HepG2 (cell line): ENCODE measurements around the gene SLC38A4. TPM values are rescaled to one million over a fixed set of nuclear protein-coding genes. Genes with fewer than 3 reads are reported as not detected.

Experiments
- ATAC-seq: fragments of 200-7000 bp; cut with Tn5 transposase; 3 replicates; pipeline ENCODE4 v1.9.1; 2020; ENCODE audit warnings: mild to moderate bottlenecking, moderate library complexity
- BruUV-seq: library from RNA; stranded (reverse); fragments of 400-500 nt; replicated peaks from 2 replicates; lab custom pipeline; 2021; lab: Mats Ljungman, UMichigan
- CTCF ChIA-PET: fragments of 300-600 bp; formaldehyde crosslinking; extraction: SDS; loops from one replicate; lab custom pipeline; 2021; ENCODE audit warnings: low total read pairs, inconsistent platforms, low intra/inter-chr PET ratio; lab: Yijun Ruan, JAX
- POLR2A ChIA-PET: fragments of 350-600 bp; sonication (Branson Sonifier 250); formaldehyde crosslinking; loops from one replicate; lab custom pipeline; 2020; ENCODE audit warnings: antibody characterized with exemption, inconsistent platforms; lab: Yijun Ruan, JAX
- DNase-seq: peaks from one replicate; pipeline ENCODE4 v3.0.0-alpha.2; 2015; ENCODE audit warnings: low spot score
- FAIRE-seq: peaks from 3 replicates; lab custom pipeline; 2011; peaks lifted over from hg19 to GRCh38; lab: Jason Lieb, UNC
- H2AFZ ChIP-seq: one replicate; pipeline ENCODE4 v1.6.1; 2011; ENCODE audit warnings: low read length, inconsistent platforms
- H3K27ac ChIP-seq: fragments of 300-600 bp; 3 replicates; pipeline ENCODE4 v1.8.0; 2011; ENCODE audit warnings: mixed run types, mild to moderate bottlenecking, mixed read lengths, low read length, inconsistent platforms; ENCODE audit not compliant: insufficient read depth; ENCODE audit errors: extremely low read length
- H3K27me3 ChIP-seq, 2 experiments: fragments of 200-600 bp in 1 of 2; 2 replicates in 1 of 2; 3 replicates in 1 of 2; pipeline versions ENCODE4 v1.6.0 to v1.8.0; 2011; ENCODE audit warnings: low read length in 2 of 2, mild to moderate bottlenecking in 2 of 2, moderate library complexity in 2 of 2, inconsistent platforms in 1 of 2; ENCODE audit not compliant: insufficient read depth in 2 of 2, control insufficient read depth in 1 of 2
- H3K36me3 ChIP-seq, 2 experiments: fragments of 200-600 bp in 1 of 2; replicated peaks in 1 of 2; 2 replicates in 1 of 2; 3 replicates in 1 of 2; pipeline versions ENCODE4 v1.5.1 to v1.8.0; 2011; ENCODE audit warnings: low read length in 2 of 2, inconsistent platforms in 1 of 2; ENCODE audit not compliant: insufficient read depth in 2 of 2, control insufficient read depth in 1 of 2
- H3K4me1 ChIP-seq: 2 replicates; pipeline ENCODE4 v1.5.1; 2012; ENCODE audit warnings: low read length, inconsistent platforms; ENCODE audit not compliant: insufficient read depth
- H3K4me2 ChIP-seq: 2 replicates; pipeline ENCODE4 v1.6.0; 2011; ENCODE audit warnings: low read depth, low read length, inconsistent platforms
- H3K4me3 ChIP-seq, 3 experiments: fragments of 200-600 bp in 1 of 3; sonication (generic), shearing (Covaris generic) in 1 of 3; replicated peaks in 1 of 3; 2 replicates each; pipeline ENCODE4 v1.5.1; 2011 to 2016; ENCODE audit warnings: low read length in 3 of 3, inconsistent platforms in 2 of 3, low read depth in 2 of 3, mild to moderate bottlenecking in 2 of 3, control low read depth in 1 of 3, mixed read lengths in 1 of 3; ENCODE audit not compliant: insufficient read depth in 1 of 3
- H3K79me2 ChIP-seq: one replicate; pipeline ENCODE4 v1.6.1; 2011; ENCODE audit warnings: low read length, inconsistent platforms; ENCODE audit not compliant: insufficient read depth
- H3K9ac ChIP-seq: 2 replicates; pipeline ENCODE4 v1.6.0; 2011; ENCODE audit warnings: mild to moderate bottlenecking, low read depth, low read length, inconsistent platforms; ENCODE audit not compliant: insufficient read depth
- H3K9me3 ChIP-seq: 2 replicates; pipeline ENCODE4 v1.5.1; 2012; ENCODE audit warnings: mild to moderate bottlenecking, low read length
- H4K20me1 ChIP-seq: 2 replicates; pipeline ENCODE4 v1.6.0; 2011; ENCODE audit warnings: inconsistent platforms, mild to moderate bottlenecking, low read length, moderate library complexity; ENCODE audit not compliant: insufficient read depth
- ETV6 ChIP-seq: sonication (generic); formaldehyde crosslinking; conservative IDR thresholded peaks from 2 replicates; pipeline ENCODE4 v1.4.0; 2020; ENCODE audit warnings: missing genetic modification reagents
- JDP2 ChIP-seq: sonication (generic); formaldehyde crosslinking; IDR thresholded peaks from 2 replicates; pipeline ENCODE4 v1.8.1; 2022; ENCODE audit warnings: missing genetic modification reagents, borderline replicate concordance
- JUNB ChIP-seq: sonication (generic); formaldehyde crosslinking; IDR thresholded peaks from 2 replicates; pipeline ENCODE4 v1.8.0; 2022; ENCODE audit warnings: missing genetic modification reagents, mild to moderate bottlenecking, borderline replicate concordance
- NCOA2 ChIP-seq: sonication (generic); formaldehyde crosslinking; IDR thresholded peaks from 2 replicates; pipeline ENCODE4 v1.8.0; 2022; ENCODE audit warnings: inconsistent platforms
- NFIB ChIP-seq: sonication (generic); formaldehyde crosslinking; IDR thresholded peaks from 2 replicates; pipeline ENCODE4 v1.9.0; 2021; ENCODE audit warnings: missing genetic modification reagents, mild to moderate bottlenecking, borderline replicate concordance
- REL ChIP-seq: sonication (generic); formaldehyde crosslinking; conservative IDR thresholded peaks from 2 replicates; pipeline ENCODE4 v1.8.0; 2022; ENCODE audit warnings: mild to moderate bottlenecking, missing genetic modification reagents, moderate library complexity
- RNF2 ChIP-seq: fragments of 450-650 bp; conservative IDR thresholded peaks from 2 replicates; pipeline ENCODE4 v1.6.1; 2016; ENCODE audit warnings: low read depth
- ZBTB1 ChIP-seq: sonication (generic); formaldehyde crosslinking; IDR thresholded peaks from 2 replicates; pipeline ENCODE4 v1.4.0; 2020; ENCODE audit warnings: missing genetic modification reagents, borderline replicate concordance
- ZBTB33 ChIP-seq: sonication (generic); formaldehyde crosslinking; IDR thresholded peaks from 2 replicates; pipeline ENCODE4 v1.4.0; 2020; ENCODE audit warnings: missing genetic modification reagents
- ZNF292 ChIP-seq: sonication (generic); formaldehyde crosslinking; IDR thresholded peaks from 2 replicates; pipeline ENCODE4 v1.8.1; 2022; ENCODE audit warnings: mild to moderate bottlenecking, low read depth, missing genetic modification reagents, borderline replicate concordance
- ZNF451 ChIP-seq: sonication (generic); formaldehyde crosslinking; IDR thresholded peaks from 2 replicates; pipeline ENCODE4 v1.5.0; 2020; ENCODE audit warnings: mild to moderate bottlenecking, missing genetic modification reagents
- ZNF660 ChIP-seq: sonication (generic); formaldehyde crosslinking; IDR thresholded peaks from 2 replicates; pipeline ENCODE4 v1.5.1; 2020; ENCODE audit warnings: mild to moderate bottlenecking, low read depth, missing genetic modification reagents, borderline replicate concordance
- ZSCAN12 ChIP-seq: sonication (generic); formaldehyde crosslinking; IDR thresholded peaks from 2 replicates; pipeline ENCODE4 v1.9.0; 2021; ENCODE audit warnings: mild to moderate bottlenecking, missing genetic modification reagents
- ZSCAN25 ChIP-seq: sonication (generic); formaldehyde crosslinking; IDR thresholded peaks from 2 replicates; pipeline ENCODE4 v1.8.0; 2022; ENCODE audit warnings: mild to moderate bottlenecking, missing genetic modification reagents
- WGBS: methylation state at CpG from one replicate; pipeline ENCODE4 v1.1.6; 2017; ENCODE audit warnings: low lambda C conversion rate; 5-methylcytosine and 5-hydroxymethylcytosine counted together
- in situ Hi-C: cut with HindIII; loops from 2 replicates; pipeline ENCODE4 v1.10.0; 2017; ENCODE audit warnings: low pct_unique_long_range_greater_than_20kb; ENCODE audit not compliant: extremely low pct_ligation_motif_present
- intact Hi-C: fragments of 100-400 bp; cut with micrococcal nuclease; formaldehyde crosslinking; loops from one replicate; pipeline ENCODE4 v1.10.0; 2022; ENCODE audit not compliant: unreplicated experiment
- polyA plus RNA-seq, 8 experiments: library from polyadenylated mRNA; depleted of rRNA in 3 of 8; stranded (reverse) in 7 of 8; unstranded in 1 of 8; fragments of >200 nt; fragmentation: Illumina TruSeq in 4 of 8; extraction: Trizol in 4 of 8; gene quantifications; 2 replicates each; pipeline versions ENCODE4 v1.2.1 to v1.2.3, GENCODE V29; 2011 to 2016; ENCODE audit warnings: low read depth in 4 of 8, missing spikeins in 1 of 8, mixed read lengths in 1 of 8; ENCODE audit not compliant: insufficient read depth in 1 of 8
- total RNA-seq, 5 experiments: library from RNA; depleted of rRNA; stranded (reverse); fragments of >200 nt; fragmentation: Illumina TruSeq; extraction: Trizol; gene quantifications; 2 replicates each; pipeline ENCODE4 v1.2.3, GENCODE V29; 2016; ENCODE audit warnings: low read depth in 1 of 5
- TF ChIP-seq, protein P1 (sequence below): conservative IDR thresholded peaks from 2 replicates; pipeline ENCODE4 v1.6.1; 2018; ENCODE audit warnings: missing genetic modification reagents
- TF ChIP-seq, protein P2 (sequence below): sonication (generic); formaldehyde crosslinking; IDR thresholded peaks from 2 replicates; pipeline ENCODE4 v1.4.0; 2020; ENCODE audit warnings: mild to moderate bottlenecking, missing genetic modification reagents

The SLC38A4 gene
- total and polyA plus RNA-seq, 2 of the 13 experiments (the other 11 are each of a cell fraction or from before 2014, with no cell fraction given), result 3.5 to 5.2 TPM

DNA sequence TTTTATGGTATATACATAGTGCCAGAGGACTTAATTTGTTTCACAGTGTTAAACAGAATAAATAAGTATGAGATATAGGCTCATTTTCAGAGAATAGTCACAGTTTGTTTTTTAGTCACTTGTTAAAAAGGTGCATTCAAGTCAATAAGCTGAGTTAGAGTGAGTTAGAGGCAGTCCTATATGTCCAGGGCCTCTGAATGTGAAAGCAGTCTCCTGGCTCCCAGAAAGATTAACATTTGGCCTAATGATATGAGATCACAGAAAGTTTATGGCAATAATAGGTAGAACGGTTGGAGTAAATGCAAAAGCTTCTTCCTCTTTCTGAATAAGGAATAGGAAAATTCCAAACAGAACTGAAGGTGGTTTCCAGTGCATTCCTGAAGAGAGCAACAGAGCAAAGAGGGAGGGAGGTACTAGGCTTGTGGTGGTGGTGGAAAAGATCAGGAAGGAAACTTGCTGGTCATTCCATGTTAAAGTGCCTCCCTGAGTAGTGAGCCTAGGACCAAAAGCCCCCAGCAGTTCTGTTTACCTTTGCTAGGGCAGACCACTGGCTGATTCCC lies 54.4 kb downstream of the SLC38A4 start:
- no TSS peak for BruUV-seq
- in situ Hi-C loops (loop anchor here (10.0 kb wide), 1 partner anchor 163 kb away; no protein-coding TSS in a partner anchor), intact Hi-C loops (loop anchor here (10.0 kb wide), 1 partner anchor 53 kb away; the partner anchor contains the start of gene SLC38A4)
- POLR2A ChIA-PET, result no interaction called here
- WGBS, result 20% methylated on average over 1 of the region's 1 CpG
- Histone ChIP-seq H3K4me2 (peak overlapping the region; percentile 22; the same call in 1 of the 2 replicates), H3K36me3 (no peaks in the 10 kb centered on the region), H3K79me2 (no peaks in the 10 kb centered on the region), H3K27ac (peak overlapping the region; percentile 34), H3K4me3 (no peak overlapping the region), H3K4me1 (peaks cover 66% of the 10 kb centered on the region), H4K20me1 (no peaks in the 10 kb centered on the region), H2AFZ (no peak overlapping the region), H3K27me3 (no peaks in the 10 kb centered on the region), H3K9me3 (no peaks in the 10 kb centered on the region), H3K9ac (no peak overlapping the region)
- FAIRE-seq (no peak), ATAC-seq (peak; percentile 25; the same call in 1 of the 3 replicates), DNase-seq (no peak)
- TF ChIP-seq ZNF660 (CRISPR knock-in tag), result no peak
- no peak for TF ChIP-seq ZBTB33 (CRISPR knock-in tag)
- TF ChIP-seq NCOA2 (CRISPR knock-in tag), result no peak
- TF ChIP-seq ZBTB1 (CRISPR knock-in tag), result no peak
- TF ChIP-seq ZSCAN25 (CRISPR knock-in tag), result no peak
- TF ChIP-seq ZNF292, result no peak
- no peak for TF ChIP-seq ETV6
- TF ChIP-seq JDP2 (CRISPR knock-in tag), result no peak
- TF ChIP-seq JUNB (CRISPR knock-in tag), result no peak
- TF ChIP-seq, protein P1, sequence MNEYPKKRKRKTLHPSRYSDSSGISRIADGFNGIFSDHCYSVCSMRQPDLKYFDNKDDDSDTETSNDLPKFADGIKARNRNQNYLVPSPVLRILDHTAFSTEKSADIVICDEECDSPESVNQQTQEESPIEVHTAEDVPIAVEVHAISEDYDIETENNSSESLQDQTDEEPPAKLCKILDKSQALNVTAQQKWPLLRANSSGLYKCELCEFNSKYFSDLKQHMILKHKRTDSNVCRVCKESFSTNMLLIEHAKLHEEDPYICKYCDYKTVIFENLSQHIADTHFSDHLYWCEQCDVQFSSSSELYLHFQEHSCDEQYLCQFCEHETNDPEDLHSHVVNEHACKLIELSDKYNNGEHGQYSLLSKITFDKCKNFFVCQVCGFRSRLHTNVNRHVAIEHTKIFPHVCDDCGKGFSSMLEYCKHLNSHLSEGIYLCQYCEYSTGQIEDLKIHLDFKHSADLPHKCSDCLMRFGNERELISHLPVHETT (CRISPR knock-in tag), result no peak
- no peak for TF ChIP-seq REL (CRISPR knock-in tag)
- TF ChIP-seq RNF2, result no peak
- TF ChIP-seq ZSCAN12 (CRISPR knock-in tag), result no peak
- TF ChIP-seq, protein P2, sequence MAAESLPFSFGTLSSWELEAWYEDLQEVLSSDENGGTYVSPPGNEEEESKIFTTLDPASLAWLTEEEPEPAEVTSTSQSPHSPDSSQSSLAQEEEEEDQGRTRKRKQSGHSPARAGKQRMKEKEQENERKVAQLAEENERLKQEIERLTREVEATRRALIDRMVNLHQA (CRISPR knock-in tag), result no peak
- TF ChIP-seq ZNF451 (CRISPR knock-in tag), result no peak
- TF ChIP-seq NFIB, result no peak
- CTCF ChIA-PET, result no interaction called here
